ENCODE data around the gene EPB42. TPM values are rescaled to one million over a fixed set of nuclear protein-coding genes. Genes with fewer than 3 reads are reported as not detected.

EPB42 gene
- total and polyA plus RNA-seq, 12 donors, result 0.03 to 0.26 (median 0.15) TPM; not detected in 5

GRCh38 chr15:43256341-43256740 is 35.5 kb upstream of the EPB42 start:
- intact Hi-C loops (cut with DNase I), result no loop called here
- no peak for ATAC-seq
- 85 to 90% methylated on average over 7 of the region's 7 CpGs for WGBS, 2 donors
- TF ChIP-seq CTCF (IDR thresholded peaks at IDR 0.05), result no peak
- no peak for DNase-seq
- no peak overlapping the region for H3K27ac ChIP-seq
- H3K9me3 ChIP-seq, result no peaks in the 10 kb centered on the region
- H3K4me1 ChIP-seq, result no peaks in the 10 kb centered on the region
- no peaks in the 10 kb centered on the region for H3K36me3 ChIP-seq
- H3K4me3 ChIP-seq, result no peak overlapping the region
- H3K27me3 ChIP-seq, result peaks cover 0 to 4% (median 0%) of the 10 kb centered on the region in 7 donors

GRCh38 chr15:43255376-43255775 is 34.6 kb upstream of the EPB42 start:
- Histone ChIP-seq H3K9me3 (no peaks in the 10 kb centered on the region), H3K27me3 (peaks cover 0 to 4% (median 0%) of the 10 kb centered on the region in 7 donors), H3K36me3 (no peaks in the 10 kb centered on the region), H3K4me3 (no peak overlapping the region), H3K27ac (no peak overlapping the region), H3K4me1 (peaks cover 0 to 1% (median 0%) of the 10 kb centered on the region in 9 donors)
- TF ChIP-seq CTCF (IDR thresholded peaks at IDR 0.05), result no peak
- WGBS, 2 donors, result 62 to 64% methylated on average over 2 of the region's 2 CpGs
- no peak for ATAC-seq
- DNase-seq, result no peak
- intact Hi-C loops (cut with DNase I), result no loop called here

- no peak for TF ChIP-seq CTCF (IDR thresholded peaks at IDR 0.05)
- WGBS, 2 donors, result 51 to 54% methylated on average over 15 of the region's 15 CpGs
- peak in 2 of 8 donors; percentile 25 to 34 for ATAC-seq
Measured at GRCh38 chr15:43253431-43254403, 32.9 kb upstream of the EPB42 start.

GRCh38 chr15:43251871-43252250 is 31.0 kb upstream of the EPB42 start:
- TF ChIP-seq CTCF (IDR thresholded peaks at IDR 0.05), result no peak
- WGBS, 2 donors, result 75 to 83% methylated on average over 4 of the region's 4 CpGs

More at GRCh38 chr15:43253431-43254403, 32.9 kb upstream of the EPB42 start:
- Histone ChIP-seq H3K27me3 (peaks cover 0 to 4% (median 0%) of the 10 kb centered on the region in 7 donors), H3K4me1 (peaks cover 0 to 15% (median 0%) of the 10 kb centered on the region in 9 donors), H3K27ac (no peak overlapping the region), H3K9me3 (no peaks in the 10 kb centered on the region), H3K36me3 (no peaks in the 10 kb centered on the region), H3K4me3 (no peak overlapping the region)
- intact Hi-C loops (cut with DNase I), result no loop called here
- DNase-seq, result peak in 1 of 2 donors; percentile 27

More at GRCh38 chr15:43251871-43252250, 31.0 kb upstream of the EPB42 start:
- peaks cover 0 to 4% (median 0%) of the 10 kb centered on the region in 7 donors for H3K27me3 ChIP-seq
- H3K36me3 ChIP-seq, result no peaks in the 10 kb centered on the region
- ATAC-seq (no peak), DNase-seq (no peak)
- no peak overlapping the region for H3K27ac ChIP-seq
- H3K4me1 ChIP-seq, result peaks cover 0 to 15% (median 0%) of the 10 kb centered on the region in 9 donors
- peaks cover 0 to 2% (median 0%) of the 10 kb centered on the region in 11 donors for H3K9me3 ChIP-seq
- intact Hi-C loops (cut with DNase I), result no loop called here
- H3K4me3 ChIP-seq, result no peak overlapping the region
